Measurements from ENCODE around the gene FUT8.
"Not testable (repeated sequence)": the region's sequence is repeated elsewhere in the genome, so short reads cannot be mapped to it uniquely, and the experiment has no call there.

FUT8 gene

DNA sequence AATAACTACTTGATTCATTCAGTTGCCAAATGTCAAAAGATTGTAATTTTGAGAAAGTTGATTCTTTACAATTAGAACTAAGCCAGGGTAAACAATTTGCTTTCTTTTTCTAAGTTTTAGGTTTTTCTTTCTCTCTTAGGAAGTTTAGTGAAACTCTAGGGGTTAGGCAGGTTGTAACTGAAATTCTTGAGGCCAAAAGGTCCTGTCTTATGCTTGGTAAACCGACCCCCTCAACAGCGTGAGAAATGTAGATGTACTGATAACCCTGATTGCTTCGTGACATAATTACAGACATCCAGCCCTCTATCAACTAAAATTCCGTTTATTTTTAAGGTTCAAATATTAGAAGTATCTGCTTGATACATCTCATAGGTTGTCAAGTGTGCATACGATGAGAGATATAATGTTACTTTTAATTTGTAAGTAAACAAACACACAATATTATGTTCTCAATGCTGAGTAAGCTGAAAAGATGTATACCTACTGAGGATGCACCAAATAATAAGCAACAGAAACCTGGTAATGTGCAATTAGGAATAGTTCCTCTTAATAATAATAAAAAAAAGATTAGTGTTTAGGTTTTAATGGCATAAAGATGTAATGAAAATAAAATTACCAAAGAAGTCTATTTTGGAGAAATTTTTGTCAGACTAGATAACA is 7.2 kb downstream of the FUT8 start:
- DNase-seq = no peak

DNA sequence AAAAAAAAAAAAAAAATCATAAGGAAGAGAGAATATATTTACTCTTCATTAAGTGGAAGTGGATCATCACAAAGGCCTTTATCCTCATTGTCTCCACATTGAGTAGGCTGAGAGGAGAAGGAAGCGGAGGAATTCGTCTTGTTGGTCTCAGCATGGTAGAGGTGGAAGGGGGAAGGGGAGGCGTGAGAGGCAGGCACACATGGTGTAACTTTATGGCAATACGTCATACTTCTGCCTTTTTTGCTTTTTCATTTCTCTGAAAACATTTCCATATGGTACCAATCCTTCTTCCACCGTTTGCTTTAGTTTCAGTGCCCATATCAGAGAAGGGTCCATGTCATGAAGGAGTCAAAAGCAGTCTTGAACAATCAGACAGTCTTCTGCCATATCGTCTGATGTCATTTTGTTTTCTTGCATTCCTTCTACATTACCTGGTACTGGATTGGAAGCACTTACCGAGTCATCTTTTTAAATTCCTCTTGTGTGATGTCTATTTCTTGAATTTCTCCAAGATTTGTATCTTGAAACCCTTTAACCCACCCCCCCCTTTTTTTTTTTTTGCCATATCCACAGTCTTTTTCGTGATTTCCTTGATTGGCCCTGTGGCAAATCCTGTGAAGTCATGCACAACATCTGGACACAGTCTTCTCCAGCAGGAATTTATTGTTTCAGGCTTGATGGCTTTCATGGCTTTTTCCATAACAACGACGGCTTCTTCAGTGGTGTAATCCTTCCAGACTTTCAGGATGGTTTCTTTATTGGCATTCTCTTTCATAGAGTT is 8.9 kb downstream of the FUT8 start:
- DNase-seq = no peak

DNA sequence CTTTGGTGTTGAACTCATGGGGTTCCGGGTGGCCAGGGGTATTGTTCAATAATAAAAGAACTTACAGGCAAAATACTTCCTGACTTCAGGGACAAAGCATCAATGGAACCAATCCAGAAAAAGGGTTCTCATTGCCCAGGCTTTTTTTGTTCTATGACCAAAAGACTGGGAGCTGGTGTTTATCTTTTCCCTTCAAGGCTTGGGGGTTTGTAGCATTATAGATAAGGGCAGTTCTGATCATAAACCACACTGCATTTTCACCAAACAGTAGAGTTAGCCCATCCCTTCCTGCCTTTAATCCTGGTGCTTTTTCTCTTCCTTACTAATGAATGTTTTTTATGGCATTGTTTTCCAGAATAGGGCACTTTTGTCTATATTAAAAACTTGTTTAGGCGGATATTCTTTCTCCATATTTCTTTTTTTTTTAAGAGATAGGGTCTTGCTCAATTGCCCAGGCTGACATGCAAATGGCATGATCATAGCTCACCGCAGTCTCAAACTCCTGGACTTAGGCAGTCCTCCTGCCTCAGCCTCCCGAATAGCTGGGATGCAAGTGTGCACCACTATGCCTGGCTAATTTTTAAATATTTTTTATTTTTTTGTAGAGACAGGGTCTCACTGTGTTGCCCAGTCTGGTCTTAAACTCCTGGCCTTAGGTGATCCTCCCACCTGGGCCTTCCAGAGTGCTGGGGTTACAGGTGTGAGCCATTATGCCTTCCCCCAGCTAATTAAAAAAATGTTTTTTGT is 9.7 kb downstream of the FUT8 start:
- no peak for DNase-seq

DNA sequence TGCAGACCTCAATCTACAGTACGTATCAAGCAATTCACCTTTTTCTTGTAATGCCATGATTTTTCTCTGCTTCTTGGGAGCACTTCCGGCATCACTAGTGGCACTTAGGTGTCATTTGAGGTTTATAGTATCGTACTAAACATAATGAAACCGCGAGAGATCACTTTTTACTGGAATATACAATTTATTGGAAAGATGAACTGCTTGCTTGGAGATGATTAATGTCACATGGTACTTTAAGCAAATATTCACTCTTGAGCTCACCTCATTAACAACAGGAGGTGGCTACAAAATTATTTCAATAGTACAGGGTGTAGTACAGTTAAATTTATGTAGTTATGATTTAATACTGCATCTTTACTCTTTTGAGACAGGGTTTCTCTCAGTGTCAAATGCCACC is 11.5 kb downstream of the FUT8 start:
- DNase-seq = no peak

DNA sequence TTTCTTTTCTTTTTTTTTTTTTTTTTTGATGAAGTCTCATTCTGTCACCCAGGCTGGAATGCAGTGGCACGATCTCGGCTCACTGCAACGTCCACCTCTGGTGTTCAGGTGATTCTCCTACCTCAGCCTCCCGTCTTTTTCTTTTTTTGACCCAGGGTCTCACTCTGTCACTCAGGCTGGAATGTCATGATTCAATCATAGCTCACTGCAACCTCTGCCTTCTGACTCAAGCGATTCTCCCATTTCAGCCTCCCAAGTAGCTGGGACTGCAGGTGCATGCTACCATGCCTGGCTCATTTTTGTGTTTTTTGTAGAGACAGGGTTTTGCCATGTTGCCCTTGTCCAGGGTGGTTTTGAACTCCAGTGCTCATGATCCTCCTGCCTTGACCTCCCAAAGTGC is 12.0 kb downstream of the FUT8 start:
- no peak for DNase-seq

DNA sequence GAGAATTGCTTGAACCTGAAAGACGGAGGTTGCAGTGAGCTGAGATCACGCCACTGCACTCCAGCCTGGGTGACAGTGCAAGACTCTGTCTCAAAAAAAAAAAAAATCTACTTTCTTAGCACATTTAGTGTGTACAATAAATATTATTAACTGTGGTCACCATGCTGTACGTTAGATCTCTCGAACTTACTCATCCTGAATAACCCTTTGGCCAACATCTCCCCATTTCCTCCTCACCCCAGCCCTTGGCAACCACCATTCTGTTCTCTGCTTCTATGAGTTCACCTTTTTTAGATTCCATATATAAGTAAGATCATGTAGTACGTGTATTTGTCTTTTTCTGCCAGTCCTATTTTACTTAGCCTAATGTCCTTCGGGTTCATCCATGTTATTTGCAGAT is 13.4 kb downstream of the FUT8 start:
- DNase-seq = no peak

DNA sequence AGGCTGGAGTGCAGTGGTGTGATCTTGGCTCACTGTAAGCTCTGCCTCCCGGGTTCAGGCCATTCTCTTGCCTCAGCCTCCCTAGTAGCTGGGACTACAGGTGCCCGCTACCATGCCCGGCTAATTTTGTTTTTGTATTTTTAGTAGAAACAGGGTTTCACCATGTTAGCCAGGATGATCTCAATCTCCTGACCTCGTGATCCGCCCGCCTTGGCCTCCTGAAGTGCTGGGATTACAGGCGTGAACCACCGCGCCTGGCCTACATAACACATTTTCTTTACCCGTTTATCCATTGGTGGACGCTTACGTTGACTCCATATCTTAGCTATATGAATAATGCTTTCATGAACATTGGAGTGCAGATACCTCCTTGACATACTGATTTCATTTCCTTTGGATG is 14.4 kb downstream of the FUT8 start:
- DNase-seq = not testable (repeated sequence)

DNA sequence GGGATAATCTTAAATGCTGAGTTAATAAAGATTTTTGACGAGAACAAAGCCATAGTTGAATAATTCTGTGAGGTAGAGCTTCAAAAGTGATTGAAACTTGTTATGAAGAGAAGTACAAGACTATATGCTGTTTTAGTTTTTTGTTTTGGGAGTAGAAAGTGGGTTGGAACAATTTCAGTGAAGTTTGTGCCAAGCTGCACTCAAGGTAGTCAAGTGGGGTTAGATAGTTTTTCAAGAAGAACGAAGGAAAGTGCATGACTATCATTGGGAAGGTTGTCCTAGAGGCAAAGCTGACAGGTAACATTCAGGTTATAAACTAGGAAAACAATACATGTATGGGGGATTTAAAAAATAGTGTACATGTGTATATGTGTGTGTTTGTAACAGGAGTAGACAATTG is 16.2 kb downstream of the FUT8 start:
- no peak for DNase-seq

DNA sequence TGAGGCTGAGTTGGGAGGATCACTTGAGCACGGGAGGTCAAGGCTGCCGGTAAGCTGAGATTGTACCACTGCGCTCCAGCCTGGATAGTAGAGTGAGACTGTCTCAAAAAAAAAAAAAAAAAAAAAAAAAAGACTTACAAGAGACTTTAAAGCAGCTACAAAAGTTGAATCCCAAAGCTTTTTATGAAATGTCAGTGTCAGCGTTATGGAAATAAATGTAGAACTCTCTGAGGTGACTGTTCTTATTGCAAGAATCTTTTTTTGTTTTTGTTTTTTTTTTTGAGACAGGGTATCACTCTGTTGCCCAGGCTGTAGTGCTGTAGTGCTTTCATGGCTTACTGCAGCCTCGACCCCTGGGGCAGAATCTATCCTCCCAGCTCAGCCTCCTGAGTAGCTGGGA is 17.2 kb downstream of the FUT8 start:
- DNase-seq = no peak

DNA sequence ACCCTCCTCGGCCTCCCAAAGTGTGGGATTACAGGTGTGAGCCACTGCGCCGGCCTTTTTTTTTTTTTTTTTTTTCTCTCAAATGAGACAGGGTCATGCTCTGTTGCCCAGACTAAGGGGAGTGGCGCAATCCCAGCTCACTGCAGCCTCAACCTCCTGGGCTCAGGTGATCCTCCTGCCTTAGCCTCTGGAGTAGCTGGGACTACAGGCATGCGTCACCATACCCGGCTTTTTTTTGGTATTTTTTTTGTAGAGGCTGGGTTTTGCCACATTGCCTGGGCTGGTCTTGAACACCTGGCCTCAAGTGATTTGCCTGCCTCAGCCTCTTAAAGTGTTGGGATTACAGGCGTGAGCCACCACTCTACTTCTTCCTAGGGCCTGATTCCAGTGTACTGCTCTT is 18.7 kb downstream of the FUT8 start:
- no peak for DNase-seq

DNA sequence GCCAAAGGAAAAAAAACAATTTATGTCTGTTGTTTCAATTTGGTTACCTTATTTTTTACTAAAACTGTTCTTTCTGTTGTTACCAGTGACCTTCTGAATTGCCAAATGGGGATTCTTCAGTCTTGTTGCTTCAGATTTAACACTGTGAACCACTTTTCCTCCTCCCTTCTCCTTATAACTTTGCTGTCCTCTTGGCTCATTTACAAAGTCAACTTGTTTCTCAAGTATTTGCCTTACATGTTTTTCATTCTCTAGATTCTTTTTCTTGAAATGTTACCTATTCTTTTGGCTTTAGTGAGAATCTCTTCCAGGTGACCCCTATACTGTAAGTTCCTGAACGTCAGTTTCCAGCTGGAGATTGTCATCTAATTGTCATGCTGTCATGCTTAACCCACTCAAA is 19.4 kb downstream of the FUT8 start:
- no peak for DNase-seq

DNA sequence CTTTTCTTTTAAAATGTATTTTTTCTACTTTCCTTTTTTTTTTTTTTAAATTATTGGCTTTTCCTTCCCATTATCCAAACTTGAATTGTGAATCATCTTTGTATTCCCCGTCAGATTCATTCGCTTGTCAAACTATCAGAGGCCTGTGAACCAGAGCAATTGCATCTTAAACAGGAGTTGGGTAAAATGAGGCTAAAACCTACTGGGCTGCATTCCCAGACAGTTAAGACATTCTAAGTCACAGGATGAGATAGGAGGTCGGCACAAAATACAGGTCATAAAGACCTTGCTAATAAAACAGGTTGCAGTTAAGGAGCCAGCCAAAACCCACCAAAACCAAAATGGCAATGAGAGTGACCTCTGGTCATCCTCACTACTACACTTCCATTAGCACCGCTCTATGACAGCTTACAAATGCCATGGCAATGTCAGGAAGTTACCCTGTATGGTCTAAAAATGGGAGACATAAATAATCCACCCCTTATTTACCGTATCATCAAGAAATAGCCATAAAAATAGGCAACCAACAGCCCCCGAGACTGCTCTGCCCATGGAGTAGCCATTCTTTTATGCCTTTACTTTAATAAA is 19.9 kb downstream of the FUT8 start:
- DNase-seq = no peak

DNA sequence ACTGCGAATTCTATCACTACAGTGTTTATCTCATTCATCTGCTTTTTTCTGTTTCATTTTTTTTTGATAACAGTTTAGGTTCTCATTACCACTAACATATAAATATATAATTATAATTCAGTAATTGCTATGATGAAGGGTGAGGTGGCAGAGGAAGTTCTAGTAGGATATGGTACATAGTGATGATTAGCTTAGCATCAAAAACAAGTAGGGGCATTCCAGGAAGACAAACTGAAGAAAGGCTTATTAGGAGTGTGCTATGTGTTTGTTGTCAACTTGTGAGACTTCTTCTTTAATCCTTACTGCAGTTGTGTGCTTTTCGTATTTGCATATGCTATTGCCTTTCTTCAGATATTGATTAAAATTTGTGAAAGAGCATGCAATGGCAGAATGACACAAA is 20.6 kb downstream of the FUT8 start:
- no peak for DNase-seq

DNA sequence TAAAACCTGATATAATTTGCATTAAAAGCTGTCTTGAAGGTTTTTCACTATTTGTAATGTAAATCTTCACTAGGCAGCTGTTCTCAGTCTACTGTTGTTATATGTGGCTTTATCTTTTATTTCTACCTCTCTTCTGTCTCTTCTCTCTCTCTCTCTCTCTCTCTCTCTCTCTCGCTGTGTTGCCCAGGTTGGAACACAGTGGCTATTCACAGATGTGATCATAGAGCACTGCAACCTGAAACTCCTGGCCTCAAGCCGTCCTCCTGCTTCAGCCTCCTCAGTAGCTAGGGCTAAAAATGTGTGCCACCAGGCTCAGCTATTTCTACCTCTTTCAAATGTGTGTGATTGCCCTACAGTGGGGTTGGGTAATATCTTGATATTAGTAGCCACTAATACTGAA is 21.1 kb downstream of the FUT8 start:
- DNase-seq = no peak

DNA sequence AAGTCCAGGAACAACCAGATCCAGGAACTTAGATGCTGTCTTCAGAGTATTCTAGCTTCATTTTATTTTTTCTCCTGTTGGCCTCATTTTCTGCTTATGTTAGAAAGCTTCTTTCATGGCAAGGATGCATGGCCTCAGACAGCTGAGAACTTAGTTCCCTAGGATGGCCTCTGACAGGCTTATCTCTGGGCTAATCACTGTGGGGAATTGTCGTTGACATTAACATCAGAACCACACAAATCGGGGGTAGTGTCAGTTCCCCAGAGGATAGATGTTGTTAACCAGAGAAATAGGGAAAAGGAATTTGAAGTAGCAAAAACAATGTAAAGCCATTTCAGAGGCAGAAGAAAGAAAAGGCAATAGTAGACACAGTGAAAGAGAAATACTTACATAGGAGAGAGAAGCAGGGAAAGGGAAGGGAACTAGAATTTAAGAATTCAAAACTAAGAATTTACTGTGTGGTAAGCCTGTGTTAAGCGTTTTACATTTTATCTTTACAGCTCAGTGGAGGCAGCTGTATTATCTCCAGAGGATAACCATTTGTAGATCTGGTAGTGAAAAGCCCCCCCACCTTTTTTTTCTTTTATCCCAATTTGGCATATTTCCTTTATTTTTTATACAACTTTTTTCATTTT is 21.8 kb downstream of the FUT8 start:
- DNase-seq = no peak

DNA sequence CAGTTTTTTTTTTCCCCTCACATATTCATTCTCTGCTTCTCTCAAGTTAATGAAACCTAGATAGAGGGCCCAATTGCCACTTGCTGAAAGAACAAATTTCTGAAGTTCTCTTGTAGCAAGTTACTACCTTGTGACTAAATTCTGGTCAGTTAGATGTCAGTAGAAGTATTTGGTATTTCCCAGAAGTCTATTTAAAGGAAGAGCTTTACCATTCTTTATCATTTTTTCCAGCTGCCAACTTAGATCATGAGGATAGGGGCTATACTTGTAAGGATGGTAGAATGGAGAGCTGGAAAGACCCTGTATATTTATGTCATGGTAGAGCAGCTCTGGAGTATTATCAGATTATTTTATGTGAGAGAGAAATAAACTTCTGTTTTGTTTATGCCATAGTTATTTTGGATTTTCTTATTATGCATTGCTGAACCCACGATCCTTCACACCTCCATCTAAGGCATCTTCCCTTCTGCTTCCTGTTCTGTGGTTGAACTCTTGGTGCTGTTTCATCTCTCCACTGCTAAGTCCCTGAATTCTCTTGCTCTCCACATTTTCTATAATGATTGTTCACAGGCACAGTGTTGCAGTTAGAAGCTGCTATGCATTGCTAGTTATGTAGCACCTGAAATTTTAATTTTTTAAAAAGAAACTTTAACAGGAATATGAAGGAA is 25.9 kb downstream of the FUT8 start:
- no peak for DNase-seq

DNA sequence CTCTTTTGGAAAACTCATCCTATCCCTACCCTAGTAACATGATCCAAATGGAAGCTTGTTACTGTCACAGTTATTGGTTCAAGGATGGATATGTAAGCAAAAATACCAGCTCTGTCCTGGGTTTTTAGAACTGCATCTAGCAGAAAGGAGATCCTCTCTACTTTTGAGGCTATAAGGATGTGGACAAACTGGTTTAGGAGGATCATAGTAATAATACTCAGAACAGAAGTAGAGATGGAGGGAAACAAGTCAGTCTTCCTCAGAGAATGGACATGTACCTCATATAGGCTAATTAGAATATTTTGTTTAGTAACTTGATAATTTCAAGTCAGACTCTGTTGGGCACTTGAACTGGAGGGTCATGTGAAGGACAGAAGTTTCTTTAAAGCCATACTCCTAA is 26.6 kb downstream of the FUT8 start:
- no peak for DNase-seq

DNA sequence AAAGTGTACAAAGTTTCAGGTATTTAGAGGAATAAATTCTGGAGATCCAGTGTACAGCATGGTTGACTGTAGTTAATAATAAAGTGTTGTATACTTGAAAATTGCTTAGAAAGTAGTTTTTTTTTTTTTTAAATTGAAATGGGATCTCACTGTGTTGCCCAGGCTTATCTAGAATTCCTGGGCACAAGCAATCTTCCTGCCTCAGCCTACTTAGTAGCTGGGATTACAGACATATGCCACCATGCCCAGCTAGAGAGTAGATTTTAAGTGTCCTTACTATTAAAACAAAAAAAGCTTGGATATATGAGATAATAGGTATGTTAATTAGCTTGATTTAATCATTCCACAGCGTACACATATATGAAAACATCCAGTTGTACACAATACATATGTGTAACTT is 27.7 kb downstream of the FUT8 start:
- no peak for DNase-seq

DNA sequence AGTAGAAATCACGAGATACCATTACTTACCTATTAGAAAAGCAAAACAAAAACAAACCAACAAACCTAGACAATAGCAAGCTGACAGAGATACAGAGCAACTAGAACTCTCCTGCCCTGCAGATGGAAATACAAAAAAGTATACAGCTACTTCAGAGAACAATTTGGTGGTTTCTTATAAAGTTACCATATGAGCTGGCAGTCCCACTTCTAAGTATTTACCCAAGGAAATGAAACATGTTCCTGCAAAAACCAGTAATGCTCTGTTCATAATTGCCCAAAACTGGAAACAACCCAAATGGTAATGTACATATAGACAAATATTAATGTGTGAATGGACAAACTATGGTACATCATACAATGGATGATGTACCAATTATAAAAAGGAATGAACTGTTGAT is 31.7 kb downstream of the FUT8 start:
- no peak for DNase-seq

DNA sequence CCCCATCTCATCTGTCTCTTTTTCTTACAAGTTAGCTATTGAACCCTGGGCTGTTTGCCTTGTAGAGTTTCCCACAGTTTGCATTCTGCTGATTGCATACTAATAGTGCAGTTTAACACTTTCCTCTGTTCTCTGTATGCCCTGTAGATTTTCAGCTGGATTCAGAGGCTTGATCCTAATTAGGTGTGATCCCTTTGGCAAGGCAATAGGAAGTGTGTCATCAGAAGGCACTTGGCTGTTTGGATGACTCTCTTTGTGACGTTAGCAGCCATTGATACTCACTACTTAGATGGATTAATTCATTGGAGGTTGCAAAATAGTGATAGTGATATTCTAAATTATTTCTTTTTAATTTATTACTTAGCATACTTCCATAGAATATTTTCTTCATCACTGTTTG is 33.6 kb downstream of the FUT8 start:
- no peak for DNase-seq

DNA sequence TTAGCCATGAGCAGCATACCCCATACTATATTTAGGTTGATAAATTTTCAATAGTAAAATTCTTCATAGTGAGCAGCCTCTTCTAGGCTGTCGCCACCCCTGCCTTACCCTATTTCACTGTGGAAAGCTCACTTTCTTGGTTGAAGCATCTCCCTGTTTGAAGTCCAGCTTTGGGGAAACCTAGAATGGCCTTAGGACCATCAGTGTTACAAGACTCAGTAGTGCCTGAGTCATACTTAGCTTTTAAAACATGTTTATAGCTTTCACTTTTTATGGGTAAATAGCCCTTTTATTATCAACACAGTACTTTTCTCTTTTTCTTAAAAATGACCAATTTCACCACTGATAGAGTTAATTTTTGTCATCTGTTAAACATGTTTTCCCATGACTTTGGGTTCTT is 37.1 kb downstream of the FUT8 start:
- no peak for DNase-seq

DNA sequence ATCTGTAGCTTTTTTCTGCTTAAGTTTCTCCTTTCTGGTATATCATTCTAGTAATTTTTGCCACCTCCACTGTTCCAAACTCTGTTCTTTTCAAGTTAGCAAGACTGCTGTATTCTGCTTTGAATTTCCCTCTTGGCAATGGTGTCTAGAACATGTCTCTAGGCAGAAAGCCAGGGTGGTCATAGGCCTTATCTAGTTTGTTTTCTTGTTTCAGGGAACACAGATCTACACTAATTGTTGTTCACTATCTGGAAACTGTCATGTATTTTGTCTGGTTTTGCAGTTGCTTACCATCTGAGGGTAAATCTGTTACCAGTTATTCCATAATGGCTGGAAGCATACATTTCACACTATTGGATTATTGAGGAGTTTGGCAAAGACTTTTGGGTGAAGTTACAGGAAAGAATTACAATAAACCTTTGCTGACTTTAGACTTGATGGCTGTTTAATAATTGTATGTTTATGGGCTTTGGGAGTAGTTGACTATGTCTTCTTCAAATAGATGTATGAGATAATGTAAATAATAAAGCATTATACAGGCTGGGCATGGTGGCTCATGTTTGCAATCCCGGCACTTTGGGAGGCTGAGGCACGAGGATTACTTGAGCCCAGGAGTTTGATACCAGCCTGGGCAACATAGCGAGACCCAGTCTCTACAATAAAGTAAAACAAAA is 41.4 kb downstream of the FUT8 start:
- DNase-seq = no peak

Measured in activated effector memory CD4-positive, alpha-beta T cell treated with Interleukin-2 at 50 U/mL for 16 hours (primary cell).